Keratinocyte (primary cell): ENCODE results near the gene INIP. TPM values are rescaled to one million over a fixed set of nuclear protein-coding genes. Genes with fewer than 3 reads are reported as not detected.

ENCODE experiments used
- DNase-seq: peaks from one replicate; pipeline ENCODE4 v3.0.0-alpha.2; 2011; ENCODE audit warnings: low read depth, missing footprints, low spot score
- FAIRE-seq: peaks from 2 replicates; lab custom pipeline; 2011; peaks lifted over from hg19 to GRCh38; lab: Jason Lieb, UNC
- H2AFZ ChIP-seq: 2 replicates; pipeline ENCODE4 v1.6.0; 2012; ENCODE audit warnings: low read length, control low read depth, inconsistent platforms; ENCODE audit not compliant: control insufficient read depth
- H3K27ac ChIP-seq: 2 replicates; pipeline ENCODE4 v1.5.1; 2011; ENCODE audit warnings: low read length; ENCODE audit not compliant: control insufficient read depth, insufficient read depth
- H3K27me3 ChIP-seq: 3 replicates; pipeline ENCODE4 v1.6.0; 2011; ENCODE audit warnings: low read length; ENCODE audit not compliant: control insufficient read depth, insufficient read depth; ENCODE audit errors: extremely low read depth
- H3K36me3 ChIP-seq, 2 experiments: 2 replicates in 1 of 2; 3 replicates in 1 of 2; pipeline ENCODE4 v1.5.1; 2011; ENCODE audit warnings: low read length in 2 of 2, mild to moderate bottlenecking in 1 of 2; ENCODE audit not compliant: control insufficient read depth in 2 of 2, insufficient read depth in 2 of 2; ENCODE audit errors: extremely low read depth in 1 of 2
- H3K4me1 ChIP-seq: 3 replicates; pipeline ENCODE4 v1.5.1; 2011; ENCODE audit warnings: low read length; ENCODE audit not compliant: control insufficient read depth, insufficient read depth; ENCODE audit errors: extremely low read depth
- H3K4me2 ChIP-seq: 3 replicates; pipeline ENCODE4 v1.6.0; 2011; ENCODE audit warnings: low read depth, low read length; ENCODE audit not compliant: control insufficient read depth, insufficient read depth; ENCODE audit errors: extremely low read depth
- H3K4me3 ChIP-seq, 3 experiments: fragments of 200-600 bp in 1 of 3; sonication (generic) in 1 of 3; 2 replicates in 2 of 3; 3 replicates in 1 of 3; pipeline ENCODE4 v1.5.1; 2011 to 2016; ENCODE audit warnings: low read length in 3 of 3, mild to moderate bottlenecking in 3 of 3, control low read depth in 2 of 3, inconsistent platforms in 1 of 3, low read depth in 1 of 3, mixed read lengths in 1 of 3, mixed run types in 1 of 3, moderate library complexity in 1 of 3; ENCODE audit not compliant: control insufficient read depth in 2 of 3, insufficient read depth in 2 of 3; ENCODE audit errors: extremely low read depth in 1 of 3
- H3K79me2 ChIP-seq: 2 replicates; pipeline ENCODE4 v1.6.0; 2012; ENCODE audit warnings: low read length; ENCODE audit not compliant: control insufficient read depth, insufficient read depth
- H3K9ac ChIP-seq: 3 replicates; pipeline ENCODE4 v1.6.0; 2011; ENCODE audit warnings: low read length; ENCODE audit not compliant: control insufficient read depth, insufficient read depth; ENCODE audit errors: extremely low read depth
- H3K9me1 ChIP-seq: 3 replicates; pipeline ENCODE4 v1.6.0; 2011; ENCODE audit warnings: low read length; ENCODE audit not compliant: control insufficient read depth, insufficient read depth; ENCODE audit errors: extremely low read depth
- H3K9me3 ChIP-seq: 2 replicates; pipeline ENCODE4 v1.5.1; 2012; ENCODE audit warnings: low read depth, low read length; ENCODE audit not compliant: control insufficient read depth
- H4K20me1 ChIP-seq: 3 replicates; pipeline ENCODE4 v1.6.0; 2011; ENCODE audit warnings: low read length; ENCODE audit not compliant: control insufficient read depth, insufficient read depth; ENCODE audit errors: extremely low read depth
- EZH2 ChIP-seq: IDR thresholded peaks from one replicate; pipeline ENCODE4 v1.6.1; 2012; ENCODE audit warnings: inconsistent platforms, mild to moderate bottlenecking, low read length, moderate library complexity
- dilution Hi-C: fragments of 300-500 bp; cut with MboI; formaldehyde crosslinking; loops from one replicate; pipeline ENCODE4 v1.7.0; 2020; ENCODE audit warnings: low sequenced_read_pairs; ENCODE audit not compliant: extremely low pct_ligation_motif_present
- polyA plus RNA-seq, 5 experiments: library from polyadenylated mRNA; depleted of rRNA in 3 of 5; stranded (reverse) in 3 of 5; stranded (forward) in 1 of 5; unstranded in 1 of 5; fragments of >200 nt; gene quantifications; 1 replicate in 1 of 5; 2 replicates in 3 of 5; 3 replicates in 1 of 5; pipeline versions ENCODE4 v1.2.1 to v1.2.3, GENCODE V29; 2011 to 2012; ENCODE audit warnings: missing spikeins in 2 of 5, low read depth in 1 of 5, low replicate concordance in 1 of 5
- TF ChIP-seq, protein P1 (sequence below), 3 experiments: IDR thresholded peaks in 1 of 3; conservative IDR thresholded peaks in 1 of 3; optimal IDR thresholded peaks in 1 of 3; 2 replicates in 2 of 3; 3 replicates in 1 of 3; pipeline versions ENCODE3 to v1.5.1; 2011; ENCODE audit warnings: low read length in 3 of 3, mild to moderate bottlenecking in 3 of 3, moderate library complexity in 2 of 3, control low read depth in 1 of 3, inconsistent platforms in 1 of 3; ENCODE audit not compliant: insufficient read depth in 2 of 3; ENCODE audit errors: extremely low read depth in 1 of 3

The INIP gene
- polyA plus RNA-seq, 1 donor (not counting 4 experiments of a cell fraction or from before 2014, with no cell fraction given), result 22.0 TPM

DNA sequence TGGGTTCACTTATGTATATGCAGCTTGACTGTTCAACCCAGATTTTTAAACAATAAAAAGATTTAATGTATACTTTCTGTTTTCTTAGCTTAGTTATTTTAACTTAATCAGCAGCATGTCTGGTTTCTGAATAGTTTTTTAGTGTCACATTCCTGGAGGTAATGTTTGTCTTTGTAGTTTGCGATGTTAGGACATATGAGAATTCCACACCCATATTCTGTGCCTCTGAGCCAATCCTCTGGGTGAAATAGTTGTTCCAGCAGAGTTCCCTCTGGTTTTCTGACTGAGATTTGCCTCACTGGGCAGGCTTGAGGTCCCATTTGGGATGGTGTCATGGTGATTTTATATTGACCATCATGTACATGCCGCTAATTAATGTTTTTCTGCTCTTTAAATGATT lies 48.6 kb downstream of the INIP start:
- TF ChIP-seq, protein P1, sequence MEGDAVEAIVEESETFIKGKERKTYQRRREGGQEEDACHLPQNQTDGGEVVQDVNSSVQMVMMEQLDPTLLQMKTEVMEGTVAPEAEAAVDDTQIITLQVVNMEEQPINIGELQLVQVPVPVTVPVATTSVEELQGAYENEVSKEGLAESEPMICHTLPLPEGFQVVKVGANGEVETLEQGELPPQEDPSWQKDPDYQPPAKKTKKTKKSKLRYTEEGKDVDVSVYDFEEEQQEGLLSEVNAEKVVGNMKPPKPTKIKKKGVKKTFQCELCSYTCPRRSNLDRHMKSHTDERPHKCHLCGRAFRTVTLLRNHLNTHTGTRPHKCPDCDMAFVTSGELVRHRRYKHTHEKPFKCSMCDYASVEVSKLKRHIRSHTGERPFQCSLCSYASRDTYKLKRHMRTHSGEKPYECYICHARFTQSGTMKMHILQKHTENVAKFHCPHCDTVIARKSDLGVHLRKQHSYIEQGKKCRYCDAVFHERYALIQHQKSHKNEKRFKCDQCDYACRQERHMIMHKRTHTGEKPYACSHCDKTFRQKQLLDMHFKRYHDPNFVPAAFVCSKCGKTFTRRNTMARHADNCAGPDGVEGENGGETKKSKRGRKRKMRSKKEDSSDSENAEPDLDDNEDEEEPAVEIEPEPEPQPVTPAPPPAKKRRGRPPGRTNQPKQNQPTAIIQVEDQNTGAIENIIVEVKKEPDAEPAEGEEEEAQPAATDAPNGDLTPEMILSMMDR (optimal IDR thresholded peaks at IDR 0.05 in 1 of 3, IDR thresholded peaks at IDR 0.05 in 1 of 3, conservative IDR thresholded peaks at IDR 0.05 in 1 of 3; ENCODE audit: extremely low read depth in 1 of 3, insufficient read depth in 2 of 3, low read length in 3 of 3), result no peak
- no peak for TF ChIP-seq EZH2
- Histone ChIP-seq H3K9ac (no peak overlapping the region), H3K36me3 (no peaks in the 10 kb centered on the region), H3K27me3 (no peaks in the 10 kb centered on the region), H3K79me2 (no peaks in the 10 kb centered on the region), H3K4me3 (no peak overlapping the region), H3K27ac (no peak overlapping the region), H2AFZ (no peak overlapping the region), H4K20me1 (no peaks in the 10 kb centered on the region), H3K4me1 (no peaks in the 10 kb centered on the region), H3K4me2 (no peak overlapping the region), H3K9me3 (no peaks in the 10 kb centered on the region), H3K9me1 (no peaks in the 10 kb centered on the region)
- no peak for DNase-seq
- no peak for FAIRE-seq
- dilution Hi-C loops, result no loop called here

DNA sequence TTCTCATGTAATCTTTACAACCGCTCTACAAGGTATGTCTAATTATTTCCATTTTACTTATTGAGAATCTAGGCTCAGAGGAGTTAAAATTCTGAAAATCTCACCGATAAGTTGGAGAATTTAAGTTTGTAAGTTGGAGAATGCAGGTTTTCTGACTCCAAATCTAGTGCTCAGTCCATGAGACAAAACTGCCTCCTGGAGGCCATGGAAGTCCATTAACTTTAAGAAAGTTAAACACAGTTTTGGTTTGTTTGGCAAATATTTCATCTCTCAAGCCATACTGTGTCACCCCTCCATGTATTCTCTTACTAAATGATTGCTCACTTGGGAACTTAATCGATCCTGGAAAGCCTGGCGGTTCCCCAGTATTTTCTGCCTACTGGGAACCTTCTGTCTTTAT lies 52.6 kb downstream of the INIP start:
- TF ChIP-seq EZH2, result no peak
- TF ChIP-seq, protein P1 (optimal IDR thresholded peaks at IDR 0.05 in 1 of 3, IDR thresholded peaks at IDR 0.05 in 1 of 3, conservative IDR thresholded peaks at IDR 0.05 in 1 of 3; ENCODE audit: extremely low read depth in 1 of 3, insufficient read depth in 2 of 3, low read length in 3 of 3), result peak; percentile 19 to 38 (median 33)
- Histone ChIP-seq H3K4me1 (no peaks in the 10 kb centered on the region), H3K27me3 (no peaks in the 10 kb centered on the region), H3K9me1 (no peaks in the 10 kb centered on the region), H3K9ac (no peak overlapping the region), H3K4me2 (no peak overlapping the region), H3K79me2 (no peaks in the 10 kb centered on the region), H3K4me3 (no peak overlapping the region), H3K36me3 (no peaks in the 10 kb centered on the region), H3K9me3 (no peaks in the 10 kb centered on the region), H2AFZ (no peak overlapping the region), H4K20me1 (no peaks in the 10 kb centered on the region), H3K27ac (no peak overlapping the region)
- DNase-seq (no peak), FAIRE-seq (no peak)
- dilution Hi-C loops, result no loop called here
